K562 (cell line): ENCODE results near the gene DCAKD.

ENCODE experiments used
- ATF3 ChIP-seq, 2 experiments: fragments of 450-650 bp in 1 of 2; sonication (generic) in 1 of 2; formaldehyde crosslinking in 1 of 2; IDR thresholded peaks in 1 of 2; conservative IDR thresholded peaks in 1 of 2; 2 replicates each; pipeline versions ENCODE4 v1.6.1 to v1.8.1; 2016 to 2023; ENCODE audit warnings: mild to moderate bottlenecking in 2 of 2, moderate library complexity in 2 of 2, inconsistent platforms in 1 of 2, missing genetic modification reagents in 1 of 2
- CTCF ChIP-seq, 3 experiments: IDR thresholded peaks in 2 of 3; conservative IDR thresholded peaks in 1 of 3; 2 replicates each; pipeline ENCODE4 v1.5.1; 2011 to 2012; ENCODE audit warnings: low read length in 3 of 3, mild to moderate bottlenecking in 3 of 3, control low read depth in 2 of 3, improper control_type of control experiment in 1 of 3, inconsistent platforms in 1 of 3, low read depth in 1 of 3, mixed read lengths in 1 of 3, moderate library complexity in 1 of 3; ENCODE audit not compliant: insufficient read depth in 2 of 3
- EP300 ChIP-seq: IDR thresholded peaks from 2 replicates; pipeline ENCODE4 v1.6.1; 2012; ENCODE audit warnings: low read length, improper control_type of control experiment
- ETS2 ChIP-seq: IDR thresholded peaks from 2 replicates; pipeline ENCODE4 v1.6.1; 2016; ENCODE audit warnings: borderline replicate concordance, missing genetic modification characterization, mild to moderate bottlenecking, moderate library complexity, missing compliant biosample characterization; ENCODE audit not compliant: poor library complexity, severe bottlenecking
- MAX ChIP-seq: sonication (generic); formaldehyde crosslinking; IDR thresholded peaks from 2 replicates; pipeline ENCODE4 v1.9.0; 2022; ENCODE audit warnings: mild to moderate bottlenecking, missing genetic modification reagents
- RBBP5 ChIP-seq: fragments of 200-600 bp; sonication (generic); IDR thresholded peaks from 2 replicates; pipeline ENCODE4 v1.6.1; 2012; ENCODE audit warnings: borderline replicate concordance, mild to moderate bottlenecking, low read length, control low read depth, inconsistent platforms; ENCODE audit not compliant: insufficient read depth, poor library complexity, severe bottlenecking
- YY1 ChIP-seq, 3 experiments: IDR thresholded peaks; 2 replicates each; pipeline ENCODE4 v1.6.1; 2011; ENCODE audit warnings: low read length in 2 of 3, mild to moderate bottlenecking in 2 of 3, moderate library complexity in 2 of 3, borderline replicate concordance in 1 of 3, control low read depth in 1 of 3, low read depth in 1 of 3; ENCODE audit not compliant: insufficient read depth in 3 of 3, insufficient replicate concordance in 2 of 3, control insufficient read depth in 1 of 3, insufficient read length in 1 of 3; ENCODE audit errors: extremely low read depth in 1 of 3
- ZNF12 ChIP-seq: sonication (generic); formaldehyde crosslinking; IDR thresholded peaks from 2 replicates; pipeline ENCODE4 v1.4.0; 2020; ENCODE audit warnings: mild to moderate bottlenecking, missing genetic modification reagents

- TF ChIP-seq ETS2 (tag) (no peak), RBBP5 (no peak), ATF3 (IDR thresholded peaks at IDR 0.05) (no peak), ATF3 (CRISPR knock-in tag; conservative IDR thresholded peaks at IDR 0.05) (no peak), CTCF (IDR thresholded peaks at IDR 0.05 in 2 of 3, conservative IDR thresholded peaks at IDR 0.05 in 1 of 3; ENCODE audit: insufficient read depth in 2 of 3, low read depth in 1 of 3, low read length in 3 of 3) (no peak), MAX (CRISPR knock-in tag) (no peak), YY1 (IDR thresholded peaks at IDR 0.05; ENCODE audit: borderline replicate concordance in 1 of 3, control insufficient read depth in 1 of 3, extremely low read depth in 1 of 3, insufficient read depth in 3 of 3, insufficient read length in 1 of 3, insufficient replicate concordance in 2 of 3, low read depth in 1 of 3, low read length in 2 of 3) (no peak), ZNF12 (CRISPR knock-in tag) (no peak), EP300 (no peak)
Observed at GRCh38 chr17:44977065-44977464, 74.4 kb downstream of the DCAKD start.
